ENCODE results near the gene GLA.

- TF ChIP-seq, protein P1, sequence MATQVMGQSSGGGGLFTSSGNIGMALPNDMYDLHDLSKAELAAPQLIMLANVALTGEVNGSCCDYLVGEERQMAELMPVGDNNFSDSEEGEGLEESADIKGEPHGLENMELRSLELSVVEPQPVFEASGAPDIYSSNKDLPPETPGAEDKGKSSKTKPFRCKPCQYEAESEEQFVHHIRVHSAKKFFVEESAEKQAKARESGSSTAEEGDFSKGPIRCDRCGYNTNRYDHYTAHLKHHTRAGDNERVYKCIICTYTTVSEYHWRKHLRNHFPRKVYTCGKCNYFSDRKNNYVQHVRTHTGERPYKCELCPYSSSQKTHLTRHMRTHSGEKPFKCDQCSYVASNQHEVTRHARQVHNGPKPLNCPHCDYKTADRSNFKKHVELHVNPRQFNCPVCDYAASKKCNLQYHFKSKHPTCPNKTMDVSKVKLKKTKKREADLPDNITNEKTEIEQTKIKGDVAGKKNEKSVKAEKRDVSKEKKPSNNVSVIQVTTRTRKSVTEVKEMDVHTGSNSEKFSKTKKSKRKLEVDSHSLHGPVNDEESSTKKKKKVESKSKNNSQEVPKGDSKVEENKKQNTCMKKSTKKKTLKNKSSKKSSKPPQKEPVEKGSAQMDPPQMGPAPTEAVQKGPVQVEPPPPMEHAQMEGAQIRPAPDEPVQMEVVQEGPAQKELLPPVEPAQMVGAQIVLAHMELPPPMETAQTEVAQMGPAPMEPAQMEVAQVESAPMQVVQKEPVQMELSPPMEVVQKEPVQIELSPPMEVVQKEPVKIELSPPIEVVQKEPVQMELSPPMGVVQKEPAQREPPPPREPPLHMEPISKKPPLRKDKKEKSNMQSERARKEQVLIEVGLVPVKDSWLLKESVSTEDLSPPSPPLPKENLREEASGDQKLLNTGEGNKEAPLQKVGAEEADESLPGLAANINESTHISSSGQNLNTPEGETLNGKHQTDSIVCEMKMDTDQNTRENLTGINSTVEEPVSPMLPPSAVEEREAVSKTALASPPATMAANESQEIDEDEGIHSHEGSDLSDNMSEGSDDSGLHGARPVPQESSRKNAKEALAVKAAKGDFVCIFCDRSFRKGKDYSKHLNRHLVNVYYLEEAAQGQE (tag by site-specific recombination; IDR thresholded peaks at IDR 0.05): no peak
- no peak for TF ChIP-seq ZNF16 (tag by site-specific recombination; IDR thresholded peaks at IDR 0.05; ENCODE audit: low read depth)
- TF ChIP-seq TRIM28 (IDR thresholded peaks at IDR 0.05; ENCODE audit: borderline replicate concordance, low read length): no peak
- TF ChIP-seq, protein P2, sequence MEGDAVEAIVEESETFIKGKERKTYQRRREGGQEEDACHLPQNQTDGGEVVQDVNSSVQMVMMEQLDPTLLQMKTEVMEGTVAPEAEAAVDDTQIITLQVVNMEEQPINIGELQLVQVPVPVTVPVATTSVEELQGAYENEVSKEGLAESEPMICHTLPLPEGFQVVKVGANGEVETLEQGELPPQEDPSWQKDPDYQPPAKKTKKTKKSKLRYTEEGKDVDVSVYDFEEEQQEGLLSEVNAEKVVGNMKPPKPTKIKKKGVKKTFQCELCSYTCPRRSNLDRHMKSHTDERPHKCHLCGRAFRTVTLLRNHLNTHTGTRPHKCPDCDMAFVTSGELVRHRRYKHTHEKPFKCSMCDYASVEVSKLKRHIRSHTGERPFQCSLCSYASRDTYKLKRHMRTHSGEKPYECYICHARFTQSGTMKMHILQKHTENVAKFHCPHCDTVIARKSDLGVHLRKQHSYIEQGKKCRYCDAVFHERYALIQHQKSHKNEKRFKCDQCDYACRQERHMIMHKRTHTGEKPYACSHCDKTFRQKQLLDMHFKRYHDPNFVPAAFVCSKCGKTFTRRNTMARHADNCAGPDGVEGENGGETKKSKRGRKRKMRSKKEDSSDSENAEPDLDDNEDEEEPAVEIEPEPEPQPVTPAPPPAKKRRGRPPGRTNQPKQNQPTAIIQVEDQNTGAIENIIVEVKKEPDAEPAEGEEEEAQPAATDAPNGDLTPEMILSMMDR (tag by site-specific recombination; IDR thresholded peaks at IDR 0.05): no peak
- TF ChIP-seq ZNF10 (tag by site-specific recombination; IDR thresholded peaks at IDR 0.05): no peak
- no peak for TF ChIP-seq ZNF239 (tag by site-specific recombination; IDR thresholded peaks at IDR 0.05)
- TF ChIP-seq ZSCAN5A (tag by site-specific recombination; IDR thresholded peaks at IDR 0.05): no peak
- no peak for TF ChIP-seq KLF1 (tag by site-specific recombination; IDR thresholded peaks at IDR 0.05)
- TF ChIP-seq ZNF274 (IDR thresholded peaks at IDR 0.05; ENCODE audit: low read length): no peak
- TF ChIP-seq ZNF274 (tag by site-specific recombination; IDR thresholded peaks at IDR 0.05; ENCODE audit: borderline replicate concordance): no peak
- TF ChIP-seq ZFP41 (tag by site-specific recombination; IDR thresholded peaks at IDR 0.05; ENCODE audit: borderline replicate concordance): no peak
- no peak for TF ChIP-seq ZNF561 (tag by site-specific recombination; IDR thresholded peaks at IDR 0.05; ENCODE audit: borderline replicate concordance)
- no peak for TF ChIP-seq YY1 (tag by site-specific recombination; IDR thresholded peaks at IDR 0.05)
Observed at GRCh38 chrX:101429934-101430333, 22.2 kb upstream of the GLA start.

Measured in HEK293 (cell line).